Keratinocyte (primary cell): ENCODE measurements around the gene CGRRF1. TPM values are rescaled to one million over a fixed set of nuclear protein-coding genes. Genes with fewer than 3 reads are reported as not detected.

Experiments used
- DNase-seq: peaks from one replicate; pipeline ENCODE4 v3.0.0-alpha.2; 2011; ENCODE audit warnings: low read depth, missing footprints, low spot score
- FAIRE-seq: peaks from 2 replicates; lab custom pipeline; 2011; peaks lifted over from hg19 to GRCh38; lab: Jason Lieb, UNC
- H2AFZ ChIP-seq: 2 replicates; pipeline ENCODE4 v1.6.0; 2012; ENCODE audit warnings: low read length, control low read depth, inconsistent platforms; ENCODE audit not compliant: control insufficient read depth
- H3K27ac ChIP-seq: 2 replicates; pipeline ENCODE4 v1.5.1; 2011; ENCODE audit warnings: low read length; ENCODE audit not compliant: control insufficient read depth, insufficient read depth
- H3K27me3 ChIP-seq: 3 replicates; pipeline ENCODE4 v1.6.0; 2011; ENCODE audit warnings: low read length; ENCODE audit not compliant: control insufficient read depth, insufficient read depth; ENCODE audit errors: extremely low read depth
- H3K36me3 ChIP-seq, 2 experiments: 2 replicates in 1 of 2; 3 replicates in 1 of 2; pipeline ENCODE4 v1.5.1; 2011; ENCODE audit warnings: low read length in 2 of 2, mild to moderate bottlenecking in 1 of 2; ENCODE audit not compliant: control insufficient read depth in 2 of 2, insufficient read depth in 2 of 2; ENCODE audit errors: extremely low read depth in 1 of 2
- H3K4me1 ChIP-seq: 3 replicates; pipeline ENCODE4 v1.5.1; 2011; ENCODE audit warnings: low read length; ENCODE audit not compliant: control insufficient read depth, insufficient read depth; ENCODE audit errors: extremely low read depth
- H3K4me2 ChIP-seq: 3 replicates; pipeline ENCODE4 v1.6.0; 2011; ENCODE audit warnings: low read depth, low read length; ENCODE audit not compliant: control insufficient read depth, insufficient read depth; ENCODE audit errors: extremely low read depth
- H3K4me3 ChIP-seq, 3 experiments: fragments of 200-600 bp in 1 of 3; sonication (generic) in 1 of 3; 2 replicates in 2 of 3; 3 replicates in 1 of 3; pipeline ENCODE4 v1.5.1; 2011 to 2016; ENCODE audit warnings: low read length in 3 of 3, mild to moderate bottlenecking in 3 of 3, control low read depth in 2 of 3, inconsistent platforms in 1 of 3, low read depth in 1 of 3, mixed read lengths in 1 of 3, mixed run types in 1 of 3, moderate library complexity in 1 of 3; ENCODE audit not compliant: control insufficient read depth in 2 of 3, insufficient read depth in 2 of 3; ENCODE audit errors: extremely low read depth in 1 of 3
- H3K79me2 ChIP-seq: 2 replicates; pipeline ENCODE4 v1.6.0; 2012; ENCODE audit warnings: low read length; ENCODE audit not compliant: control insufficient read depth, insufficient read depth
- H3K9ac ChIP-seq: 3 replicates; pipeline ENCODE4 v1.6.0; 2011; ENCODE audit warnings: low read length; ENCODE audit not compliant: control insufficient read depth, insufficient read depth; ENCODE audit errors: extremely low read depth
- H3K9me1 ChIP-seq: 3 replicates; pipeline ENCODE4 v1.6.0; 2011; ENCODE audit warnings: low read length; ENCODE audit not compliant: control insufficient read depth, insufficient read depth; ENCODE audit errors: extremely low read depth
- H3K9me3 ChIP-seq: 2 replicates; pipeline ENCODE4 v1.5.1; 2012; ENCODE audit warnings: low read depth, low read length; ENCODE audit not compliant: control insufficient read depth
- H4K20me1 ChIP-seq: 3 replicates; pipeline ENCODE4 v1.6.0; 2011; ENCODE audit warnings: low read length; ENCODE audit not compliant: control insufficient read depth, insufficient read depth; ENCODE audit errors: extremely low read depth
- CTCF ChIP-seq, 3 experiments: IDR thresholded peaks in 1 of 3; conservative IDR thresholded peaks in 1 of 3; optimal IDR thresholded peaks in 1 of 3; 2 replicates in 2 of 3; 3 replicates in 1 of 3; pipeline versions ENCODE3 to v1.5.1; 2011; ENCODE audit warnings: low read length in 3 of 3, mild to moderate bottlenecking in 3 of 3, moderate library complexity in 2 of 3, control low read depth in 1 of 3, inconsistent platforms in 1 of 3; ENCODE audit not compliant: insufficient read depth in 2 of 3; ENCODE audit errors: extremely low read depth in 1 of 3
- EZH2 ChIP-seq: IDR thresholded peaks from one replicate; pipeline ENCODE4 v1.6.1; 2012; ENCODE audit warnings: inconsistent platforms, mild to moderate bottlenecking, low read length, moderate library complexity
- dilution Hi-C: fragments of 300-500 bp; cut with MboI; formaldehyde crosslinking; loops from one replicate; pipeline ENCODE4 v1.7.0; 2020; ENCODE audit warnings: low sequenced_read_pairs; ENCODE audit not compliant: extremely low pct_ligation_motif_present
- polyA plus RNA-seq, 5 experiments: library from polyadenylated mRNA; depleted of rRNA in 3 of 5; stranded (reverse) in 3 of 5; stranded (forward) in 1 of 5; unstranded in 1 of 5; fragments of >200 nt; gene quantifications; 1 replicate in 1 of 5; 2 replicates in 3 of 5; 3 replicates in 1 of 5; pipeline versions ENCODE4 v1.2.1 to v1.2.3, GENCODE V29; 2011 to 2012; ENCODE audit warnings: missing spikeins in 2 of 5, low read depth in 1 of 5, low replicate concordance in 1 of 5

CGRRF1 gene
- polyA plus RNA-seq, 1 donor (not counting 4 experiments of a cell fraction or from before 2014, with no cell fraction given), result 19.5 TPM

DNA sequence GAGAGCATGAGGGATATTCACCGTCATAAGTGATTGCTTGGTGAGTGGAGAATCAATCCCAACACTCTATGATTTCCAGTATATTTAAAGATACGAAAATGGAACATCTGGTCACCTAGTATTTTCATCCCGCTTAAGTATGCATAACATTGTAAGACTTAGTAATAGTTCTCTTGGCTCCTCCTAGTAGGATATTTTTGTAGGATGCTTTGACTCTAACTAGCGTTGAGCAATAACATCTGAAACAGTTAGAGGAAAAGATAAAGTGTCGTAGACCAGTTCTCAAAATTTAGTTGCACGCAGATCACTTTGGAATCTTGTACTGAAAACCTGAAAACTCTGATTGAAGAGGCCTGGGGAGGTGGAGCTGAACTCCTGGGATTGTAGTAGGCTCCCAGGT, 64.8 kb downstream of the CGRRF1 start:
- H3K27ac ChIP-seq, result no peak overlapping the region
- H3K9me1 ChIP-seq, result peaks cover 2% of the 10 kb centered on the region
- no peaks in the 10 kb centered on the region for H4K20me1 ChIP-seq
- FAIRE-seq, result no peak
- no peak overlapping the region for H3K4me3 ChIP-seq
- peaks cover 11 to 41% of the 10 kb centered on the region in 2 experiments for H3K36me3 ChIP-seq
- TF ChIP-seq CTCF (optimal IDR thresholded peaks at IDR 0.05 in 1 of 3, IDR thresholded peaks at IDR 0.05 in 1 of 3, conservative IDR thresholded peaks at IDR 0.05 in 1 of 3; ENCODE audit: extremely low read depth in 1 of 3, insufficient read depth in 2 of 3, low read length in 3 of 3) (no peak), EZH2 (no peak)
- peaks cover 38% of the 10 kb centered on the region for H3K4me1 ChIP-seq
- DNase-seq, result no peak
- no peak overlapping the region for H3K4me2 ChIP-seq
- no peak overlapping the region for H3K9ac ChIP-seq
- peaks cover 89% of the 10 kb centered on the region for H3K79me2 ChIP-seq
- no peaks in the 10 kb centered on the region for H3K9me3 ChIP-seq
- no peaks in the 10 kb centered on the region for H3K27me3 ChIP-seq
- H2AFZ ChIP-seq, result no peak overlapping the region
- dilution Hi-C loops, result no loop called here

- FAIRE-seq, result no peak
- peaks cover 16% of the 10 kb centered on the region for H3K4me1 ChIP-seq
- H3K36me3 ChIP-seq, result peaks cover 12 to 36% of the 10 kb centered on the region in 2 experiments
- no peak overlapping the region for H3K9ac ChIP-seq
- H3K9me1 ChIP-seq, result peaks cover 2% of the 10 kb centered on the region
- no peak overlapping the region for H3K27ac ChIP-seq
- dilution Hi-C loops, result no loop called here
- H3K79me2 ChIP-seq, result peaks cover 87% of the 10 kb centered on the region
- no peak overlapping the region for H2AFZ ChIP-seq
- TF ChIP-seq EZH2 (no peak), CTCF (optimal IDR thresholded peaks at IDR 0.05 in 1 of 3, IDR thresholded peaks at IDR 0.05 in 1 of 3, conservative IDR thresholded peaks at IDR 0.05 in 1 of 3; ENCODE audit: extremely low read depth in 1 of 3, insufficient read depth in 2 of 3, low read length in 3 of 3) (no peak)
- DNase-seq, result no peak
- no peaks in the 10 kb centered on the region for H3K9me3 ChIP-seq
- H3K4me3 ChIP-seq, result no peak overlapping the region
- no peak overlapping the region for H3K4me2 ChIP-seq
- H3K27me3 ChIP-seq, result no peaks in the 10 kb centered on the region
- no peaks in the 10 kb centered on the region for H4K20me1 ChIP-seq
Observed at GRCh38 chr14:54577494-54577893, 67.8 kb downstream of the CGRRF1 start.
